Diencephalon (tissue), 1 donor: ENCODE data around the gene SEM1. TPM values are rescaled to one million over a fixed set of nuclear protein-coding genes. Genes with fewer than 3 reads are reported as not detected.

ENCODE experiments used
- total RNA-seq: library from RNA; depleted of rRNA; stranded (reverse); fragments of >200 nt; gene quantifications from one replicate; pipeline ENCODE4 v1.2.3, GENCODE V29; 2014

The SEM1 gene
- 30.2 TPM for total RNA-seq

GRCh38 chr7:96709381-96710228 lies at the start of gene SEM1:
SEM1 (minus strand) TSS chr7:96709846; CDS start chr7:96709763, 83 bp downstream.

